Liver (tissue), 3 donors: ENCODE data around the gene THRAP3.
A peak's percentile ranks its signal among the peaks of the same experiment; 100 is the strongest.

Experiments
- ATF3 ChIP-seq: IDR thresholded peaks from 2 replicates; pipeline ENCODE4 v1.6.1; 2016; ENCODE audit warnings: antibody characterized with exemption
- CTCF ChIP-seq: fragments of 150-350 bp; IDR thresholded peaks from 2 replicates; pipeline ENCODE4 v1.5.1; 2017; ENCODE audit warnings: improper control_type of control experiment, low read depth, low read length; ENCODE audit not compliant: missing input control
- FOXA1 ChIP-seq: IDR thresholded peaks from 2 replicates; pipeline ENCODE4 v1.6.1; 2016; ENCODE audit warnings: antibody characterized with exemption
- GABPA ChIP-seq, 2 donors: IDR thresholded peaks in 1 of 2; conservative IDR thresholded peaks in 1 of 2; 2 replicates each; pipeline ENCODE4 v1.6.1; 2016; ENCODE audit warnings: antibody characterized with exemption in 2 of 2, mild to moderate bottlenecking in 1 of 2, moderate library complexity in 1 of 2
- HNF4A ChIP-seq, 2 donors: conservative IDR thresholded peaks; 2 replicates each; pipeline ENCODE4 v1.6.1; 2016; ENCODE audit warnings: antibody characterized with exemption in 2 of 2, mild to moderate bottlenecking in 2 of 2
- RAD21 ChIP-seq, 2 donors: IDR thresholded peaks; 2 replicates each; pipeline ENCODE4 v1.6.1; 2016; ENCODE audit warnings: antibody characterized with exemption in 2 of 2, mild to moderate bottlenecking in 2 of 2
- REST ChIP-seq: IDR thresholded peaks from 2 replicates; pipeline ENCODE4 v1.6.1; 2016; ENCODE audit warnings: antibody characterized with exemption, mild to moderate bottlenecking
- RXRA ChIP-seq, 2 donors: IDR thresholded peaks; 2 replicates each; pipeline ENCODE4 v1.6.1; 2017 to 2018; ENCODE audit warnings: antibody characterized with exemption in 2 of 2, mild to moderate bottlenecking in 1 of 2
- SP1 ChIP-seq: IDR thresholded peaks from 2 replicates; pipeline ENCODE4 v1.6.1; 2018; ENCODE audit warnings: antibody characterized with exemption, mild to moderate bottlenecking
- TAF1 ChIP-seq: conservative IDR thresholded peaks from 2 replicates; pipeline ENCODE4 v1.6.1; 2016; ENCODE audit warnings: antibody characterized with exemption, mild to moderate bottlenecking
- YY1 ChIP-seq: IDR thresholded peaks from 2 replicates; pipeline ENCODE4 v1.6.1; 2016; ENCODE audit warnings: antibody characterized with exemption, mild to moderate bottlenecking
- TF ChIP-seq, protein P1 (sequence below): IDR thresholded peaks from 2 replicates; pipeline ENCODE4 v1.6.1; 2016; ENCODE audit warnings: antibody characterized with exemption
- TF ChIP-seq, protein P2 (sequence below): IDR thresholded peaks from 2 replicates; pipeline ENCODE4 v1.6.1; 2016; ENCODE audit warnings: antibody characterized with exemption
- donor health status: healthy.
- donor health status: healthy.

DNA sequence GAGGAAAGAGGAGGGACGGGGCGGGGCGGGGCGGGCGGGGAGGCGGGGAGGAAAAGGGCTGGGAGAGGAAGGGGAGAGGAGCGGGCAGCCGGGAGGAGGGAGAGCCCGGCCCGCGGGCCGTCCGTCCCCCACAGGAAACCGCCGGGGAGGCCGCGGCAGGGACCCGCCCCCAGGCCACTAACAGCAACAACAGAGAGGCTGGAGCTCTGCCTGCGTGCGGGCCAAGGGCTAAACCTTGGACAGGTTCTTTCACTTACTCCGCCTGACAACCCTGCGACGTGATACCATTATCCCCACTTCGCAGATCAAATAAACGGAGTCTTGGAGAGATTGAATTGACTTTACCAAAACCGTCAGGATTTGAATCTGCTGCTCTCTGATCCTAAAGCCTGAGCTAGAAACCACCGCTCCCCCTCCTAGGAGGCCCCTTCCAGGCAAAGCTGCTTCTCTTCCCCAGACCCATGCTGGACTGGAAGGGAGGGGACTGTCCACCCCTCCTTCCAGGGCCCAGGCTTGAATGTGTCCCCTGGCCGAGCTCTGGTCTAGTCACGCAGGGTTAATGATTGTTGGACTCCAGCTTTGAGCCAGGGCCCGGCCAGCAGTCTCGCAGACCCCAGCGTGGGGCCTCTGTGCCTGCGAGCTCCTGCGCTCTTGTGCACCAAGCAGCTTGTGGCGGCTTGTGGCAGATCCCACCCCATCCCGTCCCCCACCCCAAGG is 99.6 kb downstream of the THRAP3 start, which contains the start of gene EVA1B:
- no peak for TF ChIP-seq ATF3
- TF ChIP-seq, protein P1, sequence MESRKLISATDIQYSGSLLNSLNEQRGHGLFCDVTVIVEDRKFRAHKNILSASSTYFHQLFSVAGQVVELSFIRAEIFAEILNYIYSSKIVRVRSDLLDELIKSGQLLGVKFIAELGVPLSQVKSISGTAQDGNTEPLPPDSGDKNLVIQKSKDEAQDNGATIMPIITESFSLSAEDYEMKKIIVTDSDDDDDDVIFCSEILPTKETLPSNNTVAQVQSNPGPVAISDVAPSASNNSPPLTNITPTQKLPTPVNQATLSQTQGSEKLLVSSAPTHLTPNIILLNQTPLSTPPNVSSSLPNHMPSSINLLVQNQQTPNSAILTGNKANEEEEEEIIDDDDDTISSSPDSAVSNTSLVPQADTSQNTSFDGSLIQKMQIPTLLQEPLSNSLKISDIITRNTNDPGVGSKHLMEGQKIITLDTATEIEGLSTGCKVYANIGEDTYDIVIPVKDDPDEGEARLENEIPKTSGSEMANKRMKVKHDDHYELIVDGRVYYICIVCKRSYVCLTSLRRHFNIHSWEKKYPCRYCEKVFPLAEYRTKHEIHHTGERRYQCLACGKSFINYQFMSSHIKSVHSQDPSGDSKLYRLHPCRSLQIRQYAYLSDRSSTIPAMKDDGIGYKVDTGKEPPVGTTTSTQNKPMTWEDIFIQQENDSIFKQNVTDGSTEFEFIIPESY, result no peak
- TF ChIP-seq CTCF, result no peak
- TF ChIP-seq REST, result no peak
- no peak for TF ChIP-seq HNF4A (conservative IDR thresholded peaks at IDR 0.05)
- no peak for TF ChIP-seq YY1
- no peak for TF ChIP-seq RXRA (IDR thresholded peaks at IDR 0.05)
- no peak for TF ChIP-seq TAF1
- TF ChIP-seq SP1, result peak; percentile 5
- no peak for TF ChIP-seq RAD21 (IDR thresholded peaks at IDR 0.05)
- TF ChIP-seq, protein P2, sequence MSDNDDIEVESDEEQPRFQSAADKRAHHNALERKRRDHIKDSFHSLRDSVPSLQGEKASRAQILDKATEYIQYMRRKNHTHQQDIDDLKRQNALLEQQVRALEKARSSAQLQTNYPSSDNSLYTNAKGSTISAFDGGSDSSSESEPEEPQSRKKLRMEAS, result no peak
- no peak for TF ChIP-seq FOXA1
- no peak for TF ChIP-seq GABPA (IDR thresholded peaks at IDR 0.05 in 1 of 2, conservative IDR thresholded peaks at IDR 0.05 in 1 of 2)
